ENCODE data around the gene TLE6.
"Not testable (repeated sequence)": the region's sequence is repeated elsewhere in the genome, so short reads cannot be mapped to it uniquely, and the experiment has no call there.

The TLE6 gene

DNA sequence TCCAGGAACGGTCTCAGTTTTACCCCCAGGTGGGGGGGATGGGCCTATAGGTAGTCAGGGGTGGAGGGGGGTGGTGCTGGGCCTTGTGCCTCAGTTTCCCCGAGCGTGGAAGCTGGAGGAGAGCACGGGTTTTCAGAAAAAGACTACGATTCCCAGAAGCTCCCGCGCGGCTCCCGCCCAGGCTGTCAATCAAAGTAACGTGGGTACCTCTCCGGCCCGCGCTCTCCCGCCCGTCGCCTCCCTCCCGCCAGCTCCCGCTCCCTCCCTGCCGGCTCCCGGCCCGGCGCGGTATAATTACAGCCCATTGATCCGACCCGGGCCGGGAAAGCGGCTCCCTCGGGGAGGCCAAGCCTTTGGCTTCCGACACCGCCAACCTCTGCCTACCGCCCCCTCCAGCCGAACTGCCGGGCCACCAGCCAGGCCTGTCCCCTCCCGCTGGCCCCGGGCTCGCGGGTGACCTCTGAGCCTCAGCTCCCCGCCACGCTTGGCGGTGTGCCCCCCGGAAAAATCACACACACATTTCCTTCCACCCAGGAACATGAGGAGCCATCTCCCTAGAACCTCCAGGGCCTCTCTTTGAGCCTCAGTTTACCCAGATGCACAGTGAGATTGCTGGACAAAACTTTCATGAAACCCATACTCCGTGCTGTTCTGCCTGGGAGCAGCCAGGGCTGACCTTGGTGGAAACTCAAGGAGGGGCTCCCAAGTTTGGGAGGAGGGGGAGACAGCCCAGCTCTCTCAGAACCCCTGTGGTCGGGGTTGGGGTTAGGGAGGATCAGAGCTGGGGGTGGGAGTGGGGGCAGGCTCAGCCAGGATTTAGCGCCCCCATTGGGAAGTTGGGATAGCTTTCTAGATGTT, 59.0 kb downstream of the TLE6 start:
- peak; percentile 92 to 97 for DNase-seq (ENCODE audit: low read depth in 2 of 2)
- H3K4me3 ChIP-seq (replicated peaks in 1 of 2; ENCODE audit: low read depth in 2 of 2, low read length in 2 of 2): peak overlapping the region; percentile 43 to 58
- TF ChIP-seq, protein P1, sequence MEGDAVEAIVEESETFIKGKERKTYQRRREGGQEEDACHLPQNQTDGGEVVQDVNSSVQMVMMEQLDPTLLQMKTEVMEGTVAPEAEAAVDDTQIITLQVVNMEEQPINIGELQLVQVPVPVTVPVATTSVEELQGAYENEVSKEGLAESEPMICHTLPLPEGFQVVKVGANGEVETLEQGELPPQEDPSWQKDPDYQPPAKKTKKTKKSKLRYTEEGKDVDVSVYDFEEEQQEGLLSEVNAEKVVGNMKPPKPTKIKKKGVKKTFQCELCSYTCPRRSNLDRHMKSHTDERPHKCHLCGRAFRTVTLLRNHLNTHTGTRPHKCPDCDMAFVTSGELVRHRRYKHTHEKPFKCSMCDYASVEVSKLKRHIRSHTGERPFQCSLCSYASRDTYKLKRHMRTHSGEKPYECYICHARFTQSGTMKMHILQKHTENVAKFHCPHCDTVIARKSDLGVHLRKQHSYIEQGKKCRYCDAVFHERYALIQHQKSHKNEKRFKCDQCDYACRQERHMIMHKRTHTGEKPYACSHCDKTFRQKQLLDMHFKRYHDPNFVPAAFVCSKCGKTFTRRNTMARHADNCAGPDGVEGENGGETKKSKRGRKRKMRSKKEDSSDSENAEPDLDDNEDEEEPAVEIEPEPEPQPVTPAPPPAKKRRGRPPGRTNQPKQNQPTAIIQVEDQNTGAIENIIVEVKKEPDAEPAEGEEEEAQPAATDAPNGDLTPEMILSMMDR (IDR thresholded peaks at IDR 0.05; ENCODE audit: low read depth, low read length): no peak

DNA sequence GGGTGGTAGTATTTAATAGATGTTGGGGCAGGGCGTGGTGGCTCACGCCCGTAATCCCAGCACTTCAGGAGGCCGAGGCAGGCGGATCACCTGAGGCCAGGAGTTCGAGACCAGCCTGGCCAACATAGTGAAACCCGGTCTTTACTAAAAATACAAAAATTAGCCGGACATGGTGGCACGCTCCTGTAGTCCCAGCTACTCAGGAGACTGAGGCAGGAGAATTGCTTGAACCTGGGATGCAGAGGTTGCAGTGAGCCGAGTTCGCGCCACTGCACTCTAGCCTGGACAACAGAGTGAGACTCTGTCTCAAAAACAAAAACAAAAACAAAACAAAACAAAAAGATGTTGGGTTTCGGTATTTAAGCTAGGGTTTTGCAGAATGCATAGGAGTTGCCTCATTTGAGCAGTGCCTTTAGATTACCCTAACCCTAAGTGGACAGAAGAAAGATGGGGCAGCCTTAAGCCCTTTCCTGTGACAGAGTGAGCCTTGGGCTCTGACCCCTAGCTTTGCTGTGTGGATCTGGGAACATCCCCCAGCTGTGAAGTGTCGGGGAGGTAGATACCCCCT, 59.7 kb downstream of the TLE6 start:
- not testable (repeated sequence) for H3K4me3 ChIP-seq (replicated peaks in 1 of 2; ENCODE audit: low read depth in 2 of 2, low read length in 2 of 2); DNase-seq (ENCODE audit: low read depth in 2 of 2)

DNA sequence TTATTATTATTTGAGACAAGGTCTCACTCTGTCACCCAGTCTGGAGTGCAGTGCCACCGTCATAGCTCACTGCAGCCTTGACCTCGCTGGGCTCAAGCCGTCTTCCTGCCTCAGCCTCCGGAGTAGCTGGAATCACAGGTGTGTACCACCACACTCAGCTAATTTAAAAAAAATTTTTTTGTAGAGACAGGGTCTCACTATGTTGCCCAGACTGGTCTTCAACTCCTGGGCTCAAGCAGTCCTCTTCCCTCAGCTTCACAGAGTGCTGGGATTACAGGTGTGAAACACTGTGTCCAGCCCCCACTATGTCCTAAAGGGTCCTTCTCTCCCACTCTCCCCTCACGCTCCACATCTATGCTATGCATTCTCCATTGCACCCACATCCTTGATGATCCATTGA, 60.9 kb downstream of the TLE6 start:
- TF ChIP-seq, protein P1 (IDR thresholded peaks at IDR 0.05; ENCODE audit: low read depth, low read length): no peak
- no peak for DNase-seq (ENCODE audit: low read depth in 2 of 2)
- no peak overlapping the region for H3K4me3 ChIP-seq (replicated peaks in 1 of 2; ENCODE audit: low read depth in 2 of 2, low read length in 2 of 2)

DNA sequence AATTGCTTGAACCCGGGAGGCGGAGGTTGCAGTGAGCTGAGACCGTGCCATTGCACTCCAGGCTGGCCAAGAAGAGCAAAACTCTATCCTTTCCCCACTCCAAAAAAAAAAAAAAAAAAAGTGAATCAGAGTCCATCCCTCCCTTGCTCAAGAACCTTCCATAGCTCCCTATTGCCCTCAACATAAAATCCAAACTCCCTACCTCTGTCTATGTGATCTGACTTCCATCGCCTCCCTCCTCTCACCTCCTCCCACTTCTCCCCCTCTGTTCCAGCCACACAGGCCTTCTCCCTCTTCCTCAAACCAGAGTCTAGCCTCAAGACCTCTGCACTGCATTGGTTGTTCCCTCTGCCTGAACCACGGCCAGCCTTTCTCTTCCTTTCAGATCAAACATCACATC, 61.8 kb downstream of the TLE6 start:
- no peak overlapping the region for H3K4me3 ChIP-seq (replicated peaks in 1 of 2; ENCODE audit: low read depth in 2 of 2, low read length in 2 of 2)

DNA sequence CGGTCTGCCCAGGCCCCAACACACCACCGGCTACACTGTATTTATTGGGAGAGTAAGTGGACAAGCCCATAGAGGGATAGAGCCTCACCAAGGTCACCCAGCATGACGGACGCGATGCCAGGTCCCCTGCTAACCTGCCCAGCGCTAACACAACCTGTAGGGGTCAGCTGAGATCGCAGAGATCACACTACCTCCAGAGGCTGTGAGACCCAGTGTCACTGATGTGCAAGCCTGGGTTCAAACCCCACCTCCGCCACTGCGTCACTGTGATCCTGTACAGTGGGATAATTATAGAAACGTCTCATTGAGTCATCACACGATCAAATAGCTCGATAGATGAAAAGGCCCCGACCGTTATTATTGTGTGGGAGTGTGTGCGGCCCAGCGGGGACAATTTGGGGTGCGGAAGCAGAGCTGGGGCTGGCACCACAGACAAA, 62.3 kb downstream of the TLE6 start:
- DNase-seq (ENCODE audit: low read depth in 2 of 2): no peak
- TF ChIP-seq, protein P1 (IDR thresholded peaks at IDR 0.05; ENCODE audit: low read depth, low read length): no peak
- H3K4me3 ChIP-seq (replicated peaks in 1 of 2; ENCODE audit: low read depth in 2 of 2, low read length in 2 of 2): no peak overlapping the region

More for the DNA sequence above, 61.8 kb downstream of the TLE6 start:
- TF ChIP-seq, protein P1 (IDR thresholded peaks at IDR 0.05; ENCODE audit: low read depth, low read length): no peak
- DNase-seq (ENCODE audit: low read depth in 2 of 2): no peak

DNA sequence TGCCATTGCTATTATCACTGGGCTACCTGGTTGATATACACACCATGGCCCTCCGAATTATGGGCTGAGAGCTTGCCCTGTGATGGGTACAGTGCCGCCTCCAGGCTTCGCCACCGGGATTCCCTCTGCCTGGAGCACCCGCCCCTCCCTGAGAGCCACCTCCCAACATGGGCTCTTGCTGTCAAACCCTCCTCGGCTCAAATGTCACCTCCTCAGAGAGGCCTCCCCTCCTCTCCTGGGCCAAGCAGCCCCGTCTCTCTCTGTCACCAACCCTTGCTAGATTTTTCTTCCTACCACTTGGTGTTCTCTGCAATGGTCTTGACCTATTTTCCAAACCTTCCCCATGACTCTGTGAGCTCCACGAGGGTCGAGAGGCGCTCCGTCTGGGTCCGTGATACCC, 64.0 kb downstream of the TLE6 start:
- TF ChIP-seq, protein P1 (IDR thresholded peaks at IDR 0.05; ENCODE audit: low read depth, low read length): no peak
- H3K4me3 ChIP-seq (replicated peaks in 1 of 2; ENCODE audit: low read depth in 2 of 2, low read length in 2 of 2): no peak overlapping the region
- DNase-seq (ENCODE audit: low read depth in 2 of 2): no peak

DNA sequence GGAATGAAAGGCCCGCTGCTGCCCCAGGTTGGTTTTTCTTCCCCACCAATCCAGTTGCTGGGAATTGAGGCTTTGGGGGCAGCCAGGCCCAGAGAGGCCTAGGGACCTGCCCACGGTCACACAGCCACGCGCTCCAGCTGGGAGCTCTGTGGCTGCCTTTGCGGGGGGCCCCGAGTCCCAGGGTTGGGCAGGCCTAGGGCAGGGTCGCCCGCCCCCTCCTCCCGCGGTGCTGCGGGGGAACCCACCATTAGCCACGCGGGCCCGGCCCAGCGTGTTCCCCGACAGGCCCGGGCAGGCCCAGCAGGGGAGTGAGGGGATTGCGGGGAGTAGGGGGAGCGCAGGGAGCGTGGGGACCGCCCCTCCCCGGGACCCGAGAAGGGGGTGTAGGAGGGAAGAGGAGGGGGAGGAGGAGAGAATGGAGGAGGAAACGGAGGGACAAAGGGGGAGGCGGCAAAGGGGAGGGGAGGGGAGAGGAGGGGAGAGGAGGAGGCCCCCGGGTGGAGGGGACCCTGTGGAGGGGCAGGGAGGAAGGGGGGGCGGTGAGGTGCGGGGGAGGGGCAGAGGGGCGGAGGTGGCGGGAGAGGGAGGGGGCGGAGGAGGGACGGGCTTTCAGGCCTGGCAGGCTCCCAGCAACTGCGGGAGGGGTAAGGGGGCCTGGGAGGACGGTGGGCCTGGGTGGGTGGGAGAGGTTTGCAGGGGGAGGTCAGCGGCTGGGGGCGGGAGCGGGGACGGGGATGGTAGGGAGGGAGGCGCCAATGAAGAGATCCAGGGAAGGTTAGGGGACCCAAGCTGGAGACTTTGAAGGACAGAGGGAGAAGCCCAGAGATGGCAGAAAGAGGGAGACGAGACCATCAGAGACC, 64.6 kb downstream of the TLE6 start:
- DNase-seq (ENCODE audit: low read depth in 2 of 2): no peak
- TF ChIP-seq, protein P1 (IDR thresholded peaks at IDR 0.05; ENCODE audit: low read depth, low read length): no peak
- no peak overlapping the region for H3K4me3 ChIP-seq (replicated peaks in 1 of 2; ENCODE audit: low read depth in 2 of 2, low read length in 2 of 2)

All from cardiac fibroblast (primary cell).